ENCODE data around the gene LCN6. TPM values are rescaled to one million over a fixed set of nuclear protein-coding genes. Genes with fewer than 3 reads are reported as not detected.
"Not testable (repeated sequence)": the region's sequence is repeated elsewhere in the genome, so short reads cannot be mapped to it uniquely, and the experiment has no call there.

Gene LCN6
- total RNA-seq, 4 donors from 2014 or later, result 16.2 to 31.4 (median 22.7) TPM

DNA sequence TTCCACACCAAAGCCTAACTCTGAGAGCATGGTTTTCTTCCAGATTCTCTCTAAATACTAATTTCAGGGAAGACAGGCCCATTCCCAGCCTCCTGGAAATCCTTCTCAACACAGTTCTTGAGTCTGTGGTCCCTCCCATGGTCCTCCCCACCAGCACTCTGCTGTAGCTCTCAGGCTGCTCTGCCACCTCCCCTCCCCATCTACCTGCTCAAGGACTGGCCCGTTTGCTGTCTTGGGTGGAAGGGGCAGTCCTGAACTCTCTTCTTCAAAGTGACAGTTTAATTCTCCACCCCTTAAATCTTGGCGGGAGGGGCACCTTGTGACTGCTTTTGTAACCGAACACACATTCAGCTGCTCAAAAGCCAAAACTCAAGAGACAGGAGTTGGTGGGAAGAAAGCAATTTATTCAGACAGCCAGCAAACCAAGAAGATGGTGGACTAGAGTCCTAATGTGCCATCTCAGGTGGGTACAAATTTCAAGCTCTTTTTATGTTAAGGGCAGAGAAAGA is 23.6 kb upstream of the LCN6 start:
- no peak for ATAC-seq
- Histone ChIP-seq H3K27me3 (peaks cover 13% of the 10 kb centered on the region), H3K27ac (no peak overlapping the region)

DNA sequence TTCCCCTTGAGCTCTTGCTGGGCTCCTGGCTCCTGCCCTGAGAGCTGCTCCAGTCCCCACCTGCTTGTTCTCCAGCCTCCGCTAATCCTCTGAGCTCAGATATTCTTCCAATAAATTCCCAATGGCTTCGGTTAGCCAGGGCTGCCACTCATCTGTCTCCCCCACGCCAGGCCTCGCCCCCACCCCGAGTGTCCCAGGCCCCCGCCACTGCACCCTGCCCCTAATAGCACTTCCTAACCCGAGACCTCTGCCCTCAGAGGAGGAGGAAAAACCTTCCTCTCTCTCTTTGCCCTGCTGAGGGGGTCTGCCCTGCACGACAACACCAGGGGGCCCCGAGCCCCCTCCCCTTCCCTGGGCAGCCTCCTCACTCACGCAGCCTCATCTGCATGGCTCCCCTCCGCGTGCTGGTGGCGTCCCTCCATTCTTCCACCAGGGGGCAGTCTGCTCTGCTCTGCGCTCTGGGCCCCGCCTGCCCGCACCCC is 21.4 kb upstream of the LCN6 start:
- Histone ChIP-seq H3K27me3 (peaks cover 25% of the 10 kb centered on the region), H3K4me1 (peaks cover 0 to 4% (median 0%) of the 10 kb centered on the region in 3 donors), H3K9me3 (peaks cover 0 to 3% (median 0%) of the 10 kb centered on the region in 3 donors), H3K4me3 (no peak overlapping the region), H3K36me3 (no peaks in the 10 kb centered on the region), H3K27ac (no peak overlapping the region)
- 20% methylated on average over 1 of the region's 16 CpGs; no CpG with 5 or more reads in 1 of the 2 donors for WGBS, 2 donors (ENCODE audit: low coverage in 1 of 2)
- no peak for TF ChIP-seq POLR2AphosphoS5 (IDR thresholded peaks at IDR 0.05)
- TF ChIP-seq, protein P1, sequence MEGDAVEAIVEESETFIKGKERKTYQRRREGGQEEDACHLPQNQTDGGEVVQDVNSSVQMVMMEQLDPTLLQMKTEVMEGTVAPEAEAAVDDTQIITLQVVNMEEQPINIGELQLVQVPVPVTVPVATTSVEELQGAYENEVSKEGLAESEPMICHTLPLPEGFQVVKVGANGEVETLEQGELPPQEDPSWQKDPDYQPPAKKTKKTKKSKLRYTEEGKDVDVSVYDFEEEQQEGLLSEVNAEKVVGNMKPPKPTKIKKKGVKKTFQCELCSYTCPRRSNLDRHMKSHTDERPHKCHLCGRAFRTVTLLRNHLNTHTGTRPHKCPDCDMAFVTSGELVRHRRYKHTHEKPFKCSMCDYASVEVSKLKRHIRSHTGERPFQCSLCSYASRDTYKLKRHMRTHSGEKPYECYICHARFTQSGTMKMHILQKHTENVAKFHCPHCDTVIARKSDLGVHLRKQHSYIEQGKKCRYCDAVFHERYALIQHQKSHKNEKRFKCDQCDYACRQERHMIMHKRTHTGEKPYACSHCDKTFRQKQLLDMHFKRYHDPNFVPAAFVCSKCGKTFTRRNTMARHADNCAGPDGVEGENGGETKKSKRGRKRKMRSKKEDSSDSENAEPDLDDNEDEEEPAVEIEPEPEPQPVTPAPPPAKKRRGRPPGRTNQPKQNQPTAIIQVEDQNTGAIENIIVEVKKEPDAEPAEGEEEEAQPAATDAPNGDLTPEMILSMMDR (IDR thresholded peaks at IDR 0.05), result peak in 3 of 4 experiments; percentile 13 to 62 (median 38)
- TF ChIP-seq POLR2A (IDR thresholded peaks at IDR 0.05), result no peak
- no peak for ATAC-seq

More for the DNA sequence above, 23.6 kb upstream of the LCN6 start:
- TF ChIP-seq POLR2A (IDR thresholded peaks at IDR 0.05) (no peak), EP300 (IDR thresholded peaks at IDR 0.05) (no peak), POLR2AphosphoS5 (IDR thresholded peaks at IDR 0.05) (no peak)
- TF ChIP-seq, protein P1 (IDR thresholded peaks at IDR 0.05), result no peak
- 43 to 100% methylated on average over 1 to 3 of the region's 3 CpGs for WGBS, 2 donors (ENCODE audit: low coverage in 1 of 2)
- H3K4me3 ChIP-seq, result no peak overlapping the region
- H3K9me3 ChIP-seq, result peaks cover 0 to 3% (median 0%) of the 10 kb centered on the region in 3 donors
- H3K36me3 ChIP-seq, result no peaks in the 10 kb centered on the region
- peaks cover 0 to 4% (median 0%) of the 10 kb centered on the region in 3 donors for H3K4me1 ChIP-seq

DNA sequence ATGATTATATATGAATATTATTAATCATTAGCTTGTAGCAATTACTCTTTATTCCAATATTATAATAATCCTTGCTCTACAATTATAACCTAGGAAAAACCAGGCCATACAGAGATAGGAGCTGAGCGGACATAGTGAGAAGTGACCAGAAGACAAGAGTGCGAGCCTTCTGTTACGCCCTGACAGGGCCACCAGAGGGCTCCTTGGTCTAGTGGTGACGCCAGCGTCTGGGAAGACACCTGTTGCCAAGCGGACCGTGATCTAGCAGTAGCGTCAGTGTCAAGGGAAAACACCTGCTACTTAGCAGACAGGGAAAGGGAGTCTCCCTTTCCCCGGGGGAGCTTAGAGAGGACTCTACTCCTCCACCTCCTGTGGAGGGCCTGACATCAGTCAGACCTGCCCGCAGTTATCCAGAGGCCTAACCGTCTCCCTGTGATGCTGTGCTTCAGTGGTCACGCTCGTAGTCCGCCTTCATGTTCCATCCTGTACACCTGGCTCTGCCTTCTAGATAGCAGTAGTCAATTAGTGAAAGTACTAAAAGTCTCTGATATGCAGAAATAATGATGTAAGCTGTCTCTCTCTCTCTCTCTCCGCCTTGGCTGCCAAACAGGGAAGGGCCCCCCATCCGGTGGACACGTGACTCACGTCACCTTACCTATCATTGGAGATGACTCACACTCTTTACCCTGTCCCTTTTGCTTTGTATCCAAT is 18.2 kb upstream of the LCN6 start:
- TF ChIP-seq, protein P1 (IDR thresholded peaks at IDR 0.05), result peak in 2 of 4 experiments; percentile 16 to 35
- WGBS, 2 donors (ENCODE audit: low coverage in 1 of 2), result 79 to 95% methylated on average over 6 to 10 of the region's 18 CpGs
- H3K4me1 ChIP-seq, result peaks cover 0 to 11% (median 0%) of the 10 kb centered on the region in 3 donors
- not testable (repeated sequence) for H3K4me3 ChIP-seq, H3K36me3 ChIP-seq, H3K9me3 ChIP-seq, ATAC-seq, H3K27ac ChIP-seq
- H3K27me3 ChIP-seq, result peaks cover 56% of the 10 kb centered on the region

DNA sequence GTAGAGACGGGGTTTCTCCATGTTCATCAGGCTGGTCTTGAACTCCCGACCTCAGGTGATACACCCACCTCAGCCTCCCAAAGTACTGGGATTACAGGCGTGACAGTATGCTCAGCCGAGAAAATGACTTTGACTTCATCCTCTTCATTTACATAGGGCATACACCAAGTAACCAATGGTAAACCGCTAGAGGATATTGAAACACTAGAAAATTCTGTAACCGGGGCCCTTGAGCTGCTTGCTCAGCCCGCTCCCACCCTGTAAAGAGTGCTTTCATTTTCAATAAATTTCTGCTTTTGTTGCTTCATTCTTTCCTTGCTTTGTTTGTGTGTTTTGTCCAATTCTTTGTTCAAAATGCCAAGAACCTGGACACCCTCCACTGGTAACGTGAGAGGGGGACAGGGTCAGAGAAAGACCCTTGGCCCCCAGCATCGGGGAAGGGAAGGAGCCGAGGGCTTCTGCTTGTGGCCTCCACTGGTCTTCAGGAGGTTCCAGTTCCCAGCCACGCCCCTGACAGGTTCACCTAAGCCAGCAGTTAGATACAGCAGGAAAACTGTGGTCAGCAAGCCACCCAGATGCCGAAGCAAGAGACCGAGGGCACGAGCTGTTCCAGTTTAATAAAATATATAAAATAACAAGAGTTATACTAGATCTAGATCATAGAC is 17.6 kb upstream of the LCN6 start:
- not testable (repeated sequence) for H3K36me3 ChIP-seq, ATAC-seq, H3K27ac ChIP-seq, H3K4me3 ChIP-seq, H3K9me3 ChIP-seq
- peaks cover 58% of the 10 kb centered on the region for H3K27me3 ChIP-seq
- WGBS, 2 donors (ENCODE audit: low coverage in 1 of 2), result 76 to 80% methylated on average over 9 to 12 of the region's 14 CpGs
- peaks cover 0 to 14% (median 0%) of the 10 kb centered on the region in 3 donors for H3K4me1 ChIP-seq

DNA sequence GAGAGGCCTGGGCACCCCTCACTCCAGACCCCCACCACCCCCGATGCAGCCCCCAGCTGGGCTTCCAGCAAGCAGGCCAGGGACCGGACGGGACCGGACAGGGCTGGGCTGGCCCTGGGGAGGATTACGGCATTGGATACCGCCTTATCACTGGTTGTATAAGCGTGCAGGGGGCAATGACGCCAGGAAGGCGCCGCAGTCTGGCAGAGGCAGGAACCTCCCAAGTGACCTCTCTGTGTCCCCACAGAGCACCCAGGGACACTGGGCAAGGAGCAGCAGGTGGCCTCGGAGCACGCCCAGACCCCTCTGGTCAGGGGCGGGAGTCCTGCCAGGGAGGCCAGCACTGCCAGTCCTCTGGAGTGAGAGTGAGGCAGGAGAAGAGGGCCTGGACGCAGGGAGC is 16.7 kb upstream of the LCN6 start:
- peaks cover 65% of the 10 kb centered on the region for H3K27me3 ChIP-seq

More for the DNA sequence above, 16.7 kb upstream of the LCN6 start:
- Histone ChIP-seq H3K27ac (no peak overlapping the region), H3K4me1 (peaks cover 0 to 14% (median 0%) of the 10 kb centered on the region in 3 donors), H3K4me3 (no peak overlapping the region), H3K9me3 (no peaks in the 10 kb centered on the region), H3K36me3 (no peaks in the 10 kb centered on the region)
- no peak for ATAC-seq
- 80 to 100% methylated on average over 1 of the region's 14 CpGs for WGBS, 2 donors (ENCODE audit: low coverage in 1 of 2)
- no peak for TF ChIP-seq POLR2AphosphoS5 (IDR thresholded peaks at IDR 0.05)
- no peak for TF ChIP-seq EP300 (IDR thresholded peaks at IDR 0.05)
- TF ChIP-seq, protein P1 (IDR thresholded peaks at IDR 0.05), result no peak
- TF ChIP-seq POLR2A (IDR thresholded peaks at IDR 0.05), result no peak
